GM23338 (cell line): ENCODE results near the gene RCL1. TPM values are rescaled to one million over a fixed set of nuclear protein-coding genes. Genes with fewer than 3 reads are reported as not detected.

Source experiments
- ATAC-seq: fragments of 200-7000 bp; cut with Tn5 transposase; 3 replicates; pipeline ENCODE4 v1.9.1; 2020
- DNase-seq: peaks from one replicate; pipeline ENCODE4 v3.0.0-alpha.2; 2015; ENCODE audit warnings: low spot score
- H2AFZ ChIP-seq: fragments of 200-600 bp; sonication (generic); 2 replicates; pipeline ENCODE4 v1.8.0; 2016; ENCODE audit warnings: antibody characterized with exemption, mild to moderate bottlenecking, moderate library complexity
- H3F3A ChIP-seq: fragments of 200-600 bp; sonication (generic); replicated peaks from 2 replicates; pipeline ENCODE4 v1.8.0; 2017; ENCODE audit warnings: antibody characterized with exemption, mixed run types, low read depth
- H3K27ac ChIP-seq: fragments of 200-600 bp; sonication (generic); 2 replicates; pipeline ENCODE4 v1.6.1; 2016; ENCODE audit warnings: low read depth
- H3K27me3 ChIP-seq: fragments of 200-600 bp; sonication (generic); 2 replicates; pipeline ENCODE4 v1.8.0; 2016; ENCODE audit warnings: mild to moderate bottlenecking, mixed run types, moderate library complexity; ENCODE audit not compliant: insufficient read depth
- H3K36me3 ChIP-seq: fragments of 200-600 bp; sonication (generic); 2 replicates; pipeline ENCODE4 v1.8.0; 2016; ENCODE audit warnings: mild to moderate bottlenecking; ENCODE audit not compliant: insufficient read depth
- H3K4me1 ChIP-seq: fragments of 200-600 bp; sonication (generic); 2 replicates; pipeline ENCODE4 v1.8.0; 2016; ENCODE audit warnings: mild to moderate bottlenecking, moderate library complexity; ENCODE audit not compliant: insufficient read depth
- H3K4me2 ChIP-seq: fragments of 200-600 bp; sonication (generic); 2 replicates; pipeline ENCODE4 v1.7.1; 2017; ENCODE audit warnings: mixed run types
- H3K4me3 ChIP-seq: fragments of 200-600 bp; sonication (generic); 2 replicates; pipeline ENCODE4 v1.6.1; 2016; ENCODE audit warnings: mixed run types
- H3K79me2 ChIP-seq: fragments of 200-600 bp; sonication (generic); replicated peaks from 2 replicates; pipeline ENCODE4 v1.8.0; 2017; ENCODE audit warnings: mild to moderate bottlenecking; ENCODE audit not compliant: insufficient read depth
- H3K9me2 ChIP-seq: fragments of 200-600 bp; sonication (generic); 2 replicates; pipeline ENCODE4 v1.8.0; 2017; ENCODE audit not compliant: insufficient read depth
- H4K20me1 ChIP-seq: fragments of 200-600 bp; sonication (generic); replicated peaks from 2 replicates; pipeline ENCODE4 v1.8.0; 2017; ENCODE audit warnings: mild to moderate bottlenecking; ENCODE audit not compliant: insufficient read depth
- H3K27ac Mint-ChIP-seq: 2 replicates; pipeline ENCODE4 v1.8.0; 2020; ENCODE audit warnings: inconsistent platforms, mild to moderate bottlenecking, moderate library complexity, mixed read lengths
- H3K27me3 Mint-ChIP-seq: 3 replicates; pipeline ENCODE4 v1.8.0; 2022; ENCODE audit warnings: low read depth, mild to moderate bottlenecking, moderate library complexity, mixed read lengths, inconsistent platforms; ENCODE audit not compliant: insufficient read depth, poor library complexity
- H3K36me3 Mint-ChIP-seq: 3 replicates; pipeline ENCODE4 v1.8.0; 2021; ENCODE audit warnings: low read depth, mild to moderate bottlenecking, inconsistent platforms, moderate library complexity, mixed read lengths
- H3K4me1 Mint-ChIP-seq: 3 replicates; pipeline ENCODE4 v1.8.0; 2020; ENCODE audit warnings: mild to moderate bottlenecking, inconsistent platforms, mixed read lengths
- H3K4me3 Mint-ChIP-seq: 3 replicates; pipeline ENCODE4 v1.8.0; 2021; ENCODE audit warnings: moderate library complexity, mild to moderate bottlenecking, inconsistent platforms, mixed read lengths
- H3K9me3 Mint-ChIP-seq: 3 replicates; pipeline ENCODE4 v1.8.0; 2020; ENCODE audit warnings: moderate library complexity, mild to moderate bottlenecking, inconsistent platforms, mixed read lengths
- CREB1 ChIP-seq: fragments of 250-450 bp; sonication (Bioruptor Pico); IDR thresholded peaks from 2 replicates; pipeline ENCODE4 v1.5.0; 2020; ENCODE audit warnings: low read depth, mild to moderate bottlenecking, moderate library complexity
- EZH2phosphoT487 ChIP-seq: fragments of 200-600 bp; sonication (generic); IDR thresholded peaks from one replicate; pipeline ENCODE4 v1.8.1; 2018; ENCODE audit warnings: antibody characterized with exemption; ENCODE audit not compliant: unreplicated experiment
- POLR2AphosphoS5 ChIP-seq: IDR thresholded peaks from 2 replicates; pipeline ENCODE4 v1.6.1; 2016; ENCODE audit warnings: antibody characterized with exemption, low read depth
- ZNF331 ChIP-seq: fragments of 250-450 bp; sonication (Bioruptor Pico); IDR thresholded peaks from 2 replicates; pipeline ENCODE4 v1.5.0; 2020; ENCODE audit warnings: low read depth, mild to moderate bottlenecking, moderate library complexity
- polyA plus RNA-seq: library from polyadenylated mRNA; unstranded; fragments of >200 nt; fragmentation: Nextera tagmentation; extraction: Ambion mirVana; gene quantifications from 2 replicates; pipeline ENCODE4 v1.2.1, GENCODE V29; 2016
- total RNA-seq: library from RNA; depleted of rRNA; stranded (reverse); fragments of >200 nt; shearing (Covaris generic); gene quantifications from 2 replicates; pipeline ENCODE4 v1.2.3, GENCODE V29; 2014
- TF ChIP-seq, protein P1 (sequence below): IDR thresholded peaks from one replicate; pipeline ENCODE4 v1.6.1; 2018; ENCODE audit warnings: antibody characterized with exemption; ENCODE audit not compliant: unreplicated experiment
- TF ChIP-seq, protein P2 (sequence below): fragments of 250-450 bp; sonication (Bioruptor Pico); IDR thresholded peaks from 2 replicates; pipeline ENCODE4 v1.5.0; 2020; ENCODE audit warnings: mild to moderate bottlenecking, moderate library complexity
- TF ChIP-seq, protein P3 (sequence below): IDR thresholded peaks from 2 replicates; pipeline ENCODE4 v1.6.1; 2016; ENCODE audit warnings: antibody characterized with exemption

The RCL1 gene
- total and polyA plus RNA-seq, 2 experiments from 2014 or later, result 19.3 to 41.2 TPM

DNA sequence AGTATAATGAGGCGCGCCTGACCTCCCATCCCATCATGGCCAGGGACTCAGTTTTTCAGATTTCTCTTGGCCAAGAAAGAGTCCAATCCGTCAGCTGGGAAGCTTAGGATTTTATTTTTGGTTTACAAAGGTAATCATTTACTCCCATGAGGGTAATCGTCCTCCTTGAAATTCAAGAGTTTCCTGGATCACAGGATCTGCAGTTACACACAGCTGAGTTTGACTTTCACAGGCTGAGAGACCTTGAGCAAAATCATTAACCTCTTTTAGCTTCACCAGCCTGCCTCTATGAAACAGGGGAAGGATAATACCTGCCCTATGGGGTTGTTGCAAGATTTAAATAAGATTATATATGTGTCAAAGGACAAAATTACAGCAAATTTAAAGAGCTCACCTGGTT, 36.3 kb upstream of the RCL1 start (continued):
- no peak for TF ChIP-seq EZH2phosphoT487
- TF ChIP-seq, protein P1, sequence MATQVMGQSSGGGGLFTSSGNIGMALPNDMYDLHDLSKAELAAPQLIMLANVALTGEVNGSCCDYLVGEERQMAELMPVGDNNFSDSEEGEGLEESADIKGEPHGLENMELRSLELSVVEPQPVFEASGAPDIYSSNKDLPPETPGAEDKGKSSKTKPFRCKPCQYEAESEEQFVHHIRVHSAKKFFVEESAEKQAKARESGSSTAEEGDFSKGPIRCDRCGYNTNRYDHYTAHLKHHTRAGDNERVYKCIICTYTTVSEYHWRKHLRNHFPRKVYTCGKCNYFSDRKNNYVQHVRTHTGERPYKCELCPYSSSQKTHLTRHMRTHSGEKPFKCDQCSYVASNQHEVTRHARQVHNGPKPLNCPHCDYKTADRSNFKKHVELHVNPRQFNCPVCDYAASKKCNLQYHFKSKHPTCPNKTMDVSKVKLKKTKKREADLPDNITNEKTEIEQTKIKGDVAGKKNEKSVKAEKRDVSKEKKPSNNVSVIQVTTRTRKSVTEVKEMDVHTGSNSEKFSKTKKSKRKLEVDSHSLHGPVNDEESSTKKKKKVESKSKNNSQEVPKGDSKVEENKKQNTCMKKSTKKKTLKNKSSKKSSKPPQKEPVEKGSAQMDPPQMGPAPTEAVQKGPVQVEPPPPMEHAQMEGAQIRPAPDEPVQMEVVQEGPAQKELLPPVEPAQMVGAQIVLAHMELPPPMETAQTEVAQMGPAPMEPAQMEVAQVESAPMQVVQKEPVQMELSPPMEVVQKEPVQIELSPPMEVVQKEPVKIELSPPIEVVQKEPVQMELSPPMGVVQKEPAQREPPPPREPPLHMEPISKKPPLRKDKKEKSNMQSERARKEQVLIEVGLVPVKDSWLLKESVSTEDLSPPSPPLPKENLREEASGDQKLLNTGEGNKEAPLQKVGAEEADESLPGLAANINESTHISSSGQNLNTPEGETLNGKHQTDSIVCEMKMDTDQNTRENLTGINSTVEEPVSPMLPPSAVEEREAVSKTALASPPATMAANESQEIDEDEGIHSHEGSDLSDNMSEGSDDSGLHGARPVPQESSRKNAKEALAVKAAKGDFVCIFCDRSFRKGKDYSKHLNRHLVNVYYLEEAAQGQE, result no peak

DNA sequence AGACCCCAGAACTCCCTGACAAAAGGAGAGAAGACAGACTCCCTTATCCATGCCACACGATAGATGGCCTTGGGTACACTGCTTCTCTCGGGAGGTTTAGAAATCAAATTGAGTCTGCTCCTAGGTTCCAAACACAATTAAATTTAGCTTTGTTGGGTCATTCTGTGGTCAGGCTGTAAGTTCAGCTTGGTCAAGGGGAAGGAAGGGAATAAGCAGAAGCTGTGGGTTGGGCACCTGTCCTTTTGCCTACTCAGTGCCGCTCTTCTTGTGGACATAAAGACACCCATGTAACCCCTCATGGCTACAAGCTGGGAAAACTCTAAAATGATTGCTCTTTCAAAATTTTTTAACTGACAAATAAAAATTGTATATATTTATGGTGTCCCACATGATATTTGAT, 32.6 kb upstream of the RCL1 start:
- Histone ChIP-seq H3K4me2 (no peak overlapping the region), H3K27me3 (no peaks in the 10 kb centered on the region), H2AFZ (no peak overlapping the region; the same call in 1 of the 2 replicates), H3F3A (no peaks in the 10 kb centered on the region), H3K79me2 (no peaks in the 10 kb centered on the region), H3K36me3 (no peaks in the 10 kb centered on the region), H3K27ac (no peak overlapping the region), H3K4me3 (no peak overlapping the region), H3K9me2 (no peaks in the 10 kb centered on the region), H4K20me1 (no peaks in the 10 kb centered on the region), H3K4me1 (peaks cover 9% of the 10 kb centered on the region; the same call in 1 of the 2 replicates)
- Mint-ChIP-seq H3K4me1 (peaks cover 14% of the 10 kb centered on the region), H3K9me3 (no peaks in the 10 kb centered on the region), H3K27ac (no peak overlapping the region), H3K27me3 (peaks cover 11% of the 10 kb centered on the region), H3K36me3 (no peaks in the 10 kb centered on the region), H3K4me3 (no peak overlapping the region)
- ATAC-seq (no peak), DNase-seq (no peak)
- TF ChIP-seq ZNF331 (CRISPR knock-in tag) (no peak), CREB1 (CRISPR knock-in tag) (no peak), EZH2phosphoT487 (no peak), POLR2AphosphoS5 (no peak)
- TF ChIP-seq, protein P2, sequence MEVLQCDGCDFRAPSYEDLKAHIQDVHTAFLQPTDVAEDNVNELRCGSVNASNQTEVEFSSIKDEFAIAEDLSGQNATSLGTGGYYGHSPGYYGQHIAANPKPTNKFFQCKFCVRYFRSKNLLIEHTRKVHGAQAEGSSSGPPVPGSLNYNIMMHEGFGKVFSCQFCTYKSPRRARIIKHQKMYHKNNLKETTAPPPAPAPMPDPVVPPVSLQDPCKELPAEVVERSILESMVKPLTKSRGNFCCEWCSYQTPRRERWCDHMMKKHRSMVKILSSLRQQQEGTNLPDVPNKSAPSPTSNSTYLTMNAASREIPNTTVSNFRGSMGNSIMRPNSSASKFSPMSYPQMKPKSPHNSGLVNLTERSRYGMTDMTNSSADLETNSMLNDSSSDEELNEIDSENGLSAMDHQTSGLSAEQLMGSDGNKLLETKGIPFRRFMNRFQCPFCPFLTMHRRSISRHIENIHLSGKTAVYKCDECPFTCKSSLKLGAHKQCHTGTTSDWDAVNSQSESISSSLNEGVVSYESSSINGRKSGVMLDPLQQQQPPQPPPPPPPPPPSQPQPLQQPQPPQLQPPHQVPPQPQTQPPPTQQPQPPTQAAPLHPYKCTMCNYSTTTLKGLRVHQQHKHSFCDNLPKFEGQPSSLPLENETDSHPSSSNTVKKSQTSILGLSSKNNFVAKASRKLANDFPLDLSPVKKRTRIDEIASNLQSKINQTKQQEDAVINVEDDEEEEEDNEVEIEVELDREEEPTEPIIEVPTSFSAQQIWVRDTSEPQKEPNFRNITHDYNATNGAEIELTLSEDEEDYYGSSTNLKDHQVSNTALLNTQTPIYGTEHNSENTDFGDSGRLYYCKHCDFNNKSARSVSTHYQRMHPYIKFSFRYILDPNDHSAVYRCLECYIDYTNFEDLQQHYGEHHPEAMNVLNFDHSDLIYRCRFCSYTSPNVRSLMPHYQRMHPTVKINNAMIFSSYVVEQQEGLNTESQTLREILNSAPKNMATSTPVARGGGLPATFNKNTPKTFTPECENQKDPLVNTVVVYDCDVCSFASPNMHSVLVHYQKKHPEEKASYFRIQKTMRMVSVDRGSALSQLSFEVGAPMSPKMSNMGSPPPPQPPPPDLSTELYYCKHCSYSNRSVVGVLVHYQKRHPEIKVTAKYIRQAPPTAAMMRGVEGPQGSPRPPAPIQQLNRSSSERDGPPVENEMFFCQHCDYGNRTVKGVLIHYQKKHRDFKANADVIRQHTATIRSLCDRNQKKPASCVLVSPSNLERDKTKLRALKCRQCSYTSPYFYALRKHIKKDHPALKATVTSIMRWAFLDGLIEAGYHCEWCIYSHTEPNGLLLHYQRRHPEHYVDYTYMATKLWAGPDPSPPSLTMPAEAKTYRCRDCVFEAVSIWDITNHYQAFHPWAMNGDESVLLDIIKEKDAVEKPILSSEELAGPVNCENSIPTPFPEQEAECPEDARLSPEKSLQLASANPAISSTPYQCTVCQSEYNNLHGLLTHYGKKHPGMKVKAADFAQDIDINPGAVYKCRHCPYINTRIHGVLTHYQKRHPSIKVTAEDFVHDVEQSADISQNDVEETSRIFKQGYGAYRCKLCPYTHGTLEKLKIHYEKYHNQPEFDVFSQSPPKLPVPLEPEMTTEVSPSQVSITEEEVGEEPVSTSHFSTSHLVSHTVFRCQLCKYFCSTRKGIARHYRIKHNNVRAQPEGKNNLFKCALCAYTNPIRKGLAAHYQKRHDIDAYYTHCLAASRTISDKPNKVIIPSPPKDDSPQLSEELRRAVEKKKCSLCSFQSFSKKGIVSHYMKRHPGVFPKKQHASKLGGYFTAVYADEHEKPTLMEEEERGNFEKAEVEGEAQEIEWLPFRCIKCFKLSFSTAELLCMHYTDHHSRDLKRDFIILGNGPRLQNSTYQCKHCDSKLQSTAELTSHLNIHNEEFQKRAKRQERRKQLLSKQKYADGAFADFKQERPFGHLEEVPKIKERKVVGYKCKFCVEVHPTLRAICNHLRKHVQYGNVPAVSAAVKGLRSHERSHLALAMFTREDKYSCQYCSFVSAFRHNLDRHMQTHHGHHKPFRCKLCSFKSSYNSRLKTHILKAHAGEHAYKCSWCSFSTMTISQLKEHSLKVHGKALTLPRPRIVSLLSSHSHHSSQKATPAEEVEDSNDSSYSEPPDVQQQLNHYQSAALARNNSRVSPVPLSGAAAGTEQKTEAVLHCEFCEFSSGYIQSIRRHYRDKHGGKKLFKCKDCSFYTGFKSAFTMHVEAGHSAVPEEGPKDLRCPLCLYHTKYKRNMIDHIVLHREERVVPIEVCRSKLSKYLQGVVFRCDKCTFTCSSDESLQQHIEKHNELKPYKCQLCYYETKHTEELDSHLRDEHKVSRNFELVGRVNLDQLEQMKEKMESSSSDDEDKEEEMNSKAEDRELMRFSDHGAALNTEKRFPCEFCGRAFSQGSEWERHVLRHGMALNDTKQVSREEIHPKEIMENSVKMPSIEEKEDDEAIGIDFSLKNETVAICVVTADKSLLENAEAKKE (CRISPR knock-in tag), result no peak
- TF ChIP-seq, protein P1, result no peak
- TF ChIP-seq, protein P3, sequence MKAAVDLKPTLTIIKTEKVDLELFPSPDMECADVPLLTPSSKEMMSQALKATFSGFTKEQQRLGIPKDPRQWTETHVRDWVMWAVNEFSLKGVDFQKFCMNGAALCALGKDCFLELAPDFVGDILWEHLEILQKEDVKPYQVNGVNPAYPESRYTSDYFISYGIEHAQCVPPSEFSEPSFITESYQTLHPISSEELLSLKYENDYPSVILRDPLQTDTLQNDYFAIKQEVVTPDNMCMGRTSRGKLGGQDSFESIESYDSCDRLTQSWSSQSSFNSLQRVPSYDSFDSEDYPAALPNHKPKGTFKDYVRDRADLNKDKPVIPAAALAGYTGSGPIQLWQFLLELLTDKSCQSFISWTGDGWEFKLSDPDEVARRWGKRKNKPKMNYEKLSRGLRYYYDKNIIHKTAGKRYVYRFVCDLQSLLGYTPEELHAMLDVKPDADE, result no peak
